SU-DHL-6 (cell line): ENCODE measurements around the gene NR0B2.

Source experiments
- H2AFZ ChIP-seq: fragments of 200-600 bp; sonication (generic); 2 replicates; pipeline ENCODE4 v1.6.1; 2014; ENCODE audit warnings: low read depth, mild to moderate bottlenecking, moderate library complexity, mixed read lengths, antibody characterized with exemption, low read length; ENCODE audit not compliant: severe bottlenecking
- H3F3A ChIP-seq: fragments of 200-600 bp; shearing (Covaris generic); 2 replicates; pipeline ENCODE4 v1.6.0; 2016; ENCODE audit warnings: antibody characterized with exemption, mild to moderate bottlenecking; ENCODE audit not compliant: insufficient read depth
- H3K27ac ChIP-seq: fragments of 200-600 bp; sonication (generic); 2 replicates; pipeline ENCODE4 v1.5.1; 2016; ENCODE audit warnings: low read depth, mild to moderate bottlenecking, low read length, moderate library complexity, mixed read lengths
- H3K27me3 ChIP-seq: fragments of 200-600 bp; sonication (generic), shearing (Covaris generic); 2 replicates; pipeline ENCODE4 v1.6.0; 2014; ENCODE audit warnings: mild to moderate bottlenecking, low read length
- H3K36me3 ChIP-seq: fragments of 200-600 bp; sonication (generic); 2 replicates; pipeline ENCODE4 v1.6.1; 2014; ENCODE audit warnings: mild to moderate bottlenecking, low read length, mixed read lengths
- H3K4me2 ChIP-seq: fragments of 300-600, 200-600 bp; shearing (Covaris generic), sonication (generic); 2 replicates; pipeline ENCODE4 v1.6.0; 2014; ENCODE audit warnings: low read length, low read depth, mild to moderate bottlenecking; ENCODE audit not compliant: poor library complexity, severe bottlenecking
- H3K4me3 ChIP-seq: fragments of 200-600 bp; sonication (generic); 2 replicates; pipeline ENCODE4 v1.5.1; 2014; ENCODE audit warnings: antibody characterized with exemption, low read length, mild to moderate bottlenecking, mixed read lengths; ENCODE audit not compliant: insufficient read depth, poor library complexity, severe bottlenecking
- H3K79me2 ChIP-seq: fragments of 200-600 bp; sonication (generic); 2 replicates; pipeline ENCODE4 v1.6.1; 2014; ENCODE audit warnings: mild to moderate bottlenecking, low read length, moderate library complexity; ENCODE audit not compliant: insufficient read depth
- H3K9ac ChIP-seq: fragments of 200-600 bp; sonication (generic); 2 replicates; pipeline ENCODE4 v1.7.0; 2014; ENCODE audit warnings: mild to moderate bottlenecking, low read length
- H3K9me2 ChIP-seq: fragments of 200-600 bp; sonication (generic); replicated peaks from 2 replicates; pipeline ENCODE4 v1.6.1; 2014; ENCODE audit warnings: low read length; ENCODE audit not compliant: insufficient read depth
- H3K9me3 ChIP-seq: fragments of 200-600 bp; sonication (generic); 2 replicates; pipeline ENCODE4 v1.6.1; 2014; ENCODE audit warnings: low read length, mixed read lengths; ENCODE audit not compliant: insufficient read depth
- H4K20me1 ChIP-seq: fragments of 200-600 bp; sonication (generic); 2 replicates; pipeline ENCODE4 v1.6.1; 2014; ENCODE audit warnings: low read depth, mild to moderate bottlenecking, antibody characterized with exemption, low read length, moderate library complexity, mixed read lengths
- EZH2phosphoT487 ChIP-seq: fragments of 200-600 bp; sonication (generic), shearing (Covaris generic); conservative IDR thresholded peaks from 2 replicates; pipeline ENCODE4 v1.6.1; 2018; ENCODE audit warnings: mild to moderate bottlenecking, antibody characterized with exemption, low read length, moderate library complexity, mixed read lengths
- TF ChIP-seq, protein P1 (sequence below): fragments of 200-600 bp; sonication (generic); IDR thresholded peaks from one replicate; pipeline ENCODE4 v1.5.1; 2017; ENCODE audit warnings: antibody characterized with exemption, mild to moderate bottlenecking, low read length, moderate library complexity; ENCODE audit not compliant: insufficient read depth, poor library complexity, severe bottlenecking

Gene NR0B2

DNA sequence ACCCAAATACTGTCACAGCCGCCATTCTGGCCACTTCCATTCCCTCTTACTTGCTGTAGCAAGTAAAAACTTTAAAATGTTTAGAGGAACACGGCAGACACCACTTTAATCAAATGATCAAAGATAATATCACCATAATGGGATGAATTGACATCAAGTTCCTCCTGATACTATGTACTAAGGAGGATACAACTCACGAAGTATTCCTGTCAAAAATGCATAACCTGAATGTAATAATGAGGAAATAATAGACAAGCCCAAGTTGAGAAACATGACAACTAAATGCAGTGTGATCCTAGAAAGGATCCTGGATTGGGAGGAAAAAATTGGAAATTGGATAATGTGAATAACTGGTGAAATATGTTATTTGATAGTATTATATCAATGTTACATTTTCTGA lies 42.5 kb upstream of the NR0B2 start:
- H3F3A ChIP-seq, result peaks cover 7% of the 10 kb centered on the region; the same call in 1 of the 2 replicates
- no peaks in the 10 kb centered on the region for H4K20me1 ChIP-seq
- no peak overlapping the region for H3K4me3 ChIP-seq
- H2AFZ ChIP-seq, result no peak overlapping the region
- no peak overlapping the region for H3K27ac ChIP-seq
- H3K4me2 ChIP-seq, result no peak overlapping the region
- H3K9me3 ChIP-seq, result no peaks in the 10 kb centered on the region
- no peaks in the 10 kb centered on the region for H3K9me2 ChIP-seq
- TF ChIP-seq, protein P1, sequence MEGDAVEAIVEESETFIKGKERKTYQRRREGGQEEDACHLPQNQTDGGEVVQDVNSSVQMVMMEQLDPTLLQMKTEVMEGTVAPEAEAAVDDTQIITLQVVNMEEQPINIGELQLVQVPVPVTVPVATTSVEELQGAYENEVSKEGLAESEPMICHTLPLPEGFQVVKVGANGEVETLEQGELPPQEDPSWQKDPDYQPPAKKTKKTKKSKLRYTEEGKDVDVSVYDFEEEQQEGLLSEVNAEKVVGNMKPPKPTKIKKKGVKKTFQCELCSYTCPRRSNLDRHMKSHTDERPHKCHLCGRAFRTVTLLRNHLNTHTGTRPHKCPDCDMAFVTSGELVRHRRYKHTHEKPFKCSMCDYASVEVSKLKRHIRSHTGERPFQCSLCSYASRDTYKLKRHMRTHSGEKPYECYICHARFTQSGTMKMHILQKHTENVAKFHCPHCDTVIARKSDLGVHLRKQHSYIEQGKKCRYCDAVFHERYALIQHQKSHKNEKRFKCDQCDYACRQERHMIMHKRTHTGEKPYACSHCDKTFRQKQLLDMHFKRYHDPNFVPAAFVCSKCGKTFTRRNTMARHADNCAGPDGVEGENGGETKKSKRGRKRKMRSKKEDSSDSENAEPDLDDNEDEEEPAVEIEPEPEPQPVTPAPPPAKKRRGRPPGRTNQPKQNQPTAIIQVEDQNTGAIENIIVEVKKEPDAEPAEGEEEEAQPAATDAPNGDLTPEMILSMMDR, result no peak
- no peak for TF ChIP-seq EZH2phosphoT487
- H3K36me3 ChIP-seq, result no peaks in the 10 kb centered on the region
- H3K27me3 ChIP-seq, result peaks cover 3% of the 10 kb centered on the region; the same call in 1 of the 2 replicates
- H3K79me2 ChIP-seq, result no peaks in the 10 kb centered on the region
- no peak overlapping the region for H3K9ac ChIP-seq

DNA sequence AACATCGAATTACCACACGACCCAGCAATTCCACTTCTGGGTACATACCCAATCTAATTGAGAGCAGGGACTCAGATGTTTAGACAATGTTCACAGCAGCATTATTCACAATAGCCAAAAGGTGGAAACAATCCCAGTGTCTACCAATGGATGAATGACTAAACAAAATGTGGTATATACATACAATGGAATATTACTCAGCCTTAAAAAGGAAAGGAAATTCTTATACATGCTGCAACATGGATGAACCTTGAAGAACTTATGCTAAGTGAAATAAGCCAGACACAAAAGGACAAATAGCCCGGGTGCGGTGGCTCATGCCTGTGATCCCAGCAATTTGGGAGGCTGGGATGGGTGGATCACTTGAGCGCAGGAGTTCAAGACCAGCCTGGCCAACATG lies 39.6 kb upstream of the NR0B2 start:
- Histone ChIP-seq H2AFZ (no peak overlapping the region), H3K27ac (no peak overlapping the region), H3K36me3 (no peaks in the 10 kb centered on the region), H3K4me3 (no peak overlapping the region), H3K9ac (no peak overlapping the region), H3F3A (0 out of 2 replicates have a peak, but pooled peaks cover 2% of the 10 kb centered on the region), H3K9me3 (no peaks in the 10 kb centered on the region), H3K4me2 (no peak overlapping the region), H3K79me2 (no peaks in the 10 kb centered on the region), H4K20me1 (no peaks in the 10 kb centered on the region), H3K9me2 (no peaks in the 10 kb centered on the region), H3K27me3 (no peaks in the 10 kb centered on the region)
- TF ChIP-seq EZH2phosphoT487, result no peak
- TF ChIP-seq, protein P1, result no peak

DNA sequence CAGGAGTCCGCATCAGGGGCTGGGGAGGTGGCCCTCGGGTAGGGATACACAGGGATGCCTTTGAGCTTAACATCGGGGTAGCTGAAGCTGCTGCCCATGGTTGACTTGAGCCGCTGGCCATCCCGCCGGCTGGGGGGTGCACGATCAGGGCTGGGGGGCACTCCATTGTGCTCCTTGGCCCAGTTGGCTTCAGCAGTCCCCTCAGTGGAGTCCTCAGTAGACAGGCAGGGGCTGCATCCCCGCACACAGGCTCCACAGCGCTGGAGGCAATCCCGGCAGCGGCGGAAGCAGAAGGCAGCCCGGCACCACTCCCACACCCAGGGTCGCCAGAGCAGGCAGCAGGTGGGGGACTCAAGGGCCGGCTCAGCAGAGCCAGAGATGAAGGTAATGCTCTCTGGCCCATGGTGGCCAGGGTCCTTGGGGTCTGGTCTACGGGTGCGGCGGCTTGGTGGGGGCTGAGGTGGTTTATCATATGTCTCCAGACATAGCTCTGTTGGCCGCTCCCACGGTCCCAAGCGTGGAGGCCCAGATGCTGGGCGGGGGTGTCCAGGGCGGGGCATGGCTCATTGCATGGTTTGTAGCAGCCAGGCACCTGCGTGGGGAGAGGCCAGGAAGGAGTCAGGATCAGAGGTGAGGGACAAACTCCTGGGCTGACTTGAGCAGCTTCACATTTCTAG lies 38.2 kb upstream of the NR0B2 start:
- Histone ChIP-seq H3K27ac (no peak overlapping the region), H3K9me2 (no peaks in the 10 kb centered on the region), H3K9me3 (no peaks in the 10 kb centered on the region), H3K4me3 (no peak overlapping the region), H3K79me2 (no peaks in the 10 kb centered on the region), H3K4me2 (no peak overlapping the region), H4K20me1 (no peaks in the 10 kb centered on the region), H3K27me3 (no peaks in the 10 kb centered on the region), H2AFZ (no peak overlapping the region), H3K36me3 (no peaks in the 10 kb centered on the region), H3F3A (0 out of 2 replicates have a peak, but pooled peaks cover 4% of the 10 kb centered on the region), H3K9ac (no peak overlapping the region)
- TF ChIP-seq, protein P1, result no peak
- TF ChIP-seq EZH2phosphoT487, result no peak
